GM20000 (cell line): Measurements from ENCODE around the gene USP43.
A peak's percentile ranks its signal among the peaks of the same experiment; 100 is the strongest.

Experiments
- DNase-seq: peaks from one replicate; pipeline ENCODE4 v3.0.0; 2012; ENCODE audit warnings: low spot score
- CTCF ChIP-seq: IDR thresholded peaks from 2 replicates; pipeline ENCODE4 v1.5.1; 2012; ENCODE audit warnings: mild to moderate bottlenecking, control low read depth; ENCODE audit errors: extremely low read depth, missing control alignments

USP43 gene

DNA sequence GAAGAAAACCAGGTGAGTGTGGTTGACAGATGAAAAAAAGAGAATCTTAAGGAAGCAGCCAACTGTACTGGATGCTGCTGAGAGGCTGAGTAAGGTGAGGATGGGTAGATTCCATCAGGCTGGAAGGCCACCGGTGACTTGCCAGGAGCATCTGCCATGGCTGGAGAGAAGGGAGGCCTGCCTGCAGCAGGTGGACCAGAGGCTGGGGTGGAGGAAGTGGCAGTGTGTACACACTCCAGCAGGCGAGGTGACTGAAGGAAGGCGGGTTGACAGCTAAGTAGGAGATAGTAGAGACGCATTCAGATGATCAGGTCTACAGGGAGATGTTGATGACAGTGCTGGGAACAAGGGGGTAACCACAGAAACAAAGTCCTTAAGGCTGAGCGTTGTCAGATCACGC is 69.5 kb downstream of the USP43 start:
- DNase-seq = no peak
- no peak for TF ChIP-seq CTCF

DNA sequence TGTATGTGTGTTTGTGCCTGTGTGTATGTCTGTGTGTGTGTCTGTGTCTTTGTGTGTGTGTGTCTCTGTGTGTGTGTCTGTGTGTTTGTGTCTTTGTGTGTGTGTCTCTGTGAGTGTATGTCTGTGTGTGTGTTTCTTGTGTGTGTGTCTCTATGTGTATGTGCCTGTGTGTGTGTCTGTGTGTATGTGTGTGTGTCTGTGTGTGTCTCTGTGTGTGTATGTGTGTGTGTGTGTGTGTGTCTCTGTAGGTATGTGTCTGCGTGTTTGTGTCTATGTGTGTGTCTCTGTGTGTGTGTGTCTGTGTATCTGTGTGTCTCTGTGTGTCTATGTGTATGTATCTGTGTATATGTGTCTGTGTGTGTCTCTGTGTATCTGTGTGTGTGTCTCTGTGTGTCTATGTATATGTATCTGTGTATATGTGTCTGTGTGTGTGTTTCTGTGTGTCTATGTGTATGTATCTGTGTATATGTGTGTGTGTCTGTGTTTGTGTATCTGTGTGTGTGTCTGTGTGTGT is 70.2 kb downstream of the USP43 start:
- no peak for TF ChIP-seq CTCF
- no peak for DNase-seq

DNA sequence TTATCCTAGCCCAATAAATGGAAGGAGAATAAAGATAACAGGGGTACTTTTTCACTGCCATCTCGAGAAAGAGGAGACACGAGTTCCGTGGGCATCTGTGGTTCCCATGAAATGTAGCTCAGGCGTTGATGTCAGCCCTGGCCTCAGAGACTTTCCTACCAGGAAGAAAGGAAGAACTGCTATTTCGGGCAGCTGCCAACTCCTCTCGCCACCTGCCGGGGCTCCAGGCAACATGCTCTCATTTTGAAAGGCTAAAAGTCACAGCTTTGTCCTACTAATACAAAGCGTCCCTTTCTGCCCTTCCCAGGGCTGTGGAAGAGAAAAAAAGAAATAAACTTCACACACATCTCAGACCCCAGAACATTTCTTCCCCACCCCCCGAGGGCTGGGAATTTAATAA is 80.3 kb downstream of the USP43 start:
- DNase-seq = no peak
- no peak for TF ChIP-seq CTCF

- TF ChIP-seq CTCF = no peak
- no peak for DNase-seq
Measured at GRCh38 chr17:9726291-9726690, 81.0 kb downstream of the USP43 start.

- no peak for TF ChIP-seq CTCF
- no peak for DNase-seq
Measured at GRCh38 chr17:9728005-9728404, 82.7 kb downstream of the USP43 start.

GRCh38 chr17:9728564-9728963 is 83.2 kb downstream of the USP43 start:
- no peak for DNase-seq
- TF ChIP-seq CTCF = no peak

- peak; percentile 72 for DNase-seq
- TF ChIP-seq CTCF = peak; percentile 96
Measured at GRCh38 chr17:9729034-9729650, 83.8 kb downstream of the USP43 start.
